SU-DHL-6 (cell line): ENCODE measurements around the gene SUGP1.

Experiments
- H2AFZ ChIP-seq: fragments of 200-600 bp; sonication (generic); 2 replicates; pipeline ENCODE4 v1.6.1; 2014; ENCODE audit warnings: low read depth, mild to moderate bottlenecking, moderate library complexity, mixed read lengths, antibody characterized with exemption, low read length; ENCODE audit not compliant: severe bottlenecking
- H3F3A ChIP-seq: fragments of 200-600 bp; shearing (Covaris generic); 2 replicates; pipeline ENCODE4 v1.6.0; 2016; ENCODE audit warnings: antibody characterized with exemption, mild to moderate bottlenecking; ENCODE audit not compliant: insufficient read depth
- H3K27ac ChIP-seq: fragments of 200-600 bp; sonication (generic); 2 replicates; pipeline ENCODE4 v1.5.1; 2016; ENCODE audit warnings: low read depth, mild to moderate bottlenecking, low read length, moderate library complexity, mixed read lengths
- H3K27me3 ChIP-seq: fragments of 200-600 bp; sonication (generic), shearing (Covaris generic); 2 replicates; pipeline ENCODE4 v1.6.0; 2014; ENCODE audit warnings: mild to moderate bottlenecking, low read length
- H3K36me3 ChIP-seq: fragments of 200-600 bp; sonication (generic); 2 replicates; pipeline ENCODE4 v1.6.1; 2014; ENCODE audit warnings: mild to moderate bottlenecking, low read length, mixed read lengths
- H3K4me2 ChIP-seq: fragments of 300-600, 200-600 bp; shearing (Covaris generic), sonication (generic); 2 replicates; pipeline ENCODE4 v1.6.0; 2014; ENCODE audit warnings: low read length, low read depth, mild to moderate bottlenecking; ENCODE audit not compliant: poor library complexity, severe bottlenecking
- H3K4me3 ChIP-seq: fragments of 200-600 bp; sonication (generic); 2 replicates; pipeline ENCODE4 v1.5.1; 2014; ENCODE audit warnings: antibody characterized with exemption, low read length, mild to moderate bottlenecking, mixed read lengths; ENCODE audit not compliant: insufficient read depth, poor library complexity, severe bottlenecking
- H3K79me2 ChIP-seq: fragments of 200-600 bp; sonication (generic); 2 replicates; pipeline ENCODE4 v1.6.1; 2014; ENCODE audit warnings: mild to moderate bottlenecking, low read length, moderate library complexity; ENCODE audit not compliant: insufficient read depth
- H3K9ac ChIP-seq: fragments of 200-600 bp; sonication (generic); 2 replicates; pipeline ENCODE4 v1.7.0; 2014; ENCODE audit warnings: mild to moderate bottlenecking, low read length
- H3K9me2 ChIP-seq: fragments of 200-600 bp; sonication (generic); replicated peaks from 2 replicates; pipeline ENCODE4 v1.6.1; 2014; ENCODE audit warnings: low read length; ENCODE audit not compliant: insufficient read depth
- H3K9me3 ChIP-seq: fragments of 200-600 bp; sonication (generic); 2 replicates; pipeline ENCODE4 v1.6.1; 2014; ENCODE audit warnings: low read length, mixed read lengths; ENCODE audit not compliant: insufficient read depth
- H4K20me1 ChIP-seq: fragments of 200-600 bp; sonication (generic); 2 replicates; pipeline ENCODE4 v1.6.1; 2014; ENCODE audit warnings: low read depth, mild to moderate bottlenecking, antibody characterized with exemption, low read length, moderate library complexity, mixed read lengths
- CTCF ChIP-seq: fragments of 200-600 bp; sonication (generic); IDR thresholded peaks from one replicate; pipeline ENCODE4 v1.5.1; 2017; ENCODE audit warnings: antibody characterized with exemption, mild to moderate bottlenecking, low read length, moderate library complexity; ENCODE audit not compliant: insufficient read depth, poor library complexity, severe bottlenecking
- EZH2phosphoT487 ChIP-seq: fragments of 200-600 bp; sonication (generic), shearing (Covaris generic); conservative IDR thresholded peaks from 2 replicates; pipeline ENCODE4 v1.6.1; 2018; ENCODE audit warnings: mild to moderate bottlenecking, antibody characterized with exemption, low read length, moderate library complexity, mixed read lengths

Gene SUGP1

GRCh38 chr19:19226663-19227062, 93.6 kb downstream of the SUGP1 start:
- Histone ChIP-seq H3K27ac (no peak overlapping the region), H3K36me3 (no peaks in the 10 kb centered on the region), H3K9me3 (no peaks in the 10 kb centered on the region), H3F3A (no peaks in the 10 kb centered on the region), H3K27me3 (no peaks in the 10 kb centered on the region), H3K79me2 (no peaks in the 10 kb centered on the region), H3K4me3 (no peak overlapping the region), H3K9ac (no peak overlapping the region), H3K9me2 (no peaks in the 10 kb centered on the region), H3K4me2 (no peak overlapping the region), H4K20me1 (no peaks in the 10 kb centered on the region), H2AFZ (no peak overlapping the region)
- no peak for TF ChIP-seq EZH2phosphoT487
- no peak for TF ChIP-seq CTCF

GRCh38 chr19:19226204-19226603, 94.1 kb downstream of the SUGP1 start:
- TF ChIP-seq CTCF (no peak), EZH2phosphoT487 (no peak)
- Histone ChIP-seq H3F3A (no peaks in the 10 kb centered on the region), H4K20me1 (no peaks in the 10 kb centered on the region), H3K27me3 (no peaks in the 10 kb centered on the region), H3K9ac (no peak overlapping the region), H3K36me3 (no peaks in the 10 kb centered on the region), H3K4me3 (no peak overlapping the region), H3K27ac (no peak overlapping the region), H3K4me2 (no peak overlapping the region), H3K9me3 (no peaks in the 10 kb centered on the region), H3K79me2 (no peaks in the 10 kb centered on the region), H3K9me2 (no peaks in the 10 kb centered on the region), H2AFZ (no peak overlapping the region)
